HepG2 (cell line): ENCODE results near the gene NUAK1. TPM values are rescaled to one million over a fixed set of nuclear protein-coding genes. Genes with fewer than 3 reads are reported as not detected.
A peak's percentile ranks its signal among the peaks of the same experiment; 100 is the strongest.

Experiments
- ATAC-seq: fragments of 200-7000 bp; cut with Tn5 transposase; 3 replicates; pipeline ENCODE4 v1.9.1; 2020; ENCODE audit warnings: mild to moderate bottlenecking, moderate library complexity
- BruUV-seq: library from RNA; stranded (reverse); fragments of 400-500 nt; replicated peaks from 2 replicates; lab custom pipeline; 2021; lab: Mats Ljungman, UMichigan
- CTCF ChIA-PET: fragments of 300-600 bp; formaldehyde crosslinking; extraction: SDS; loops from one replicate; lab custom pipeline; 2021; ENCODE audit warnings: low total read pairs, inconsistent platforms, low intra/inter-chr PET ratio; lab: Yijun Ruan, JAX
- POLR2A ChIA-PET: fragments of 350-600 bp; sonication (Branson Sonifier 250); formaldehyde crosslinking; loops from one replicate; lab custom pipeline; 2020; ENCODE audit warnings: antibody characterized with exemption, inconsistent platforms; lab: Yijun Ruan, JAX
- DNase-seq: peaks from one replicate; pipeline ENCODE4 v3.0.0-alpha.2; 2015; ENCODE audit warnings: low spot score
- FAIRE-seq: peaks from 3 replicates; lab custom pipeline; 2011; peaks lifted over from hg19 to GRCh38; lab: Jason Lieb, UNC
- H2AFZ ChIP-seq: one replicate; pipeline ENCODE4 v1.6.1; 2011; ENCODE audit warnings: low read length, inconsistent platforms
- H3K27ac ChIP-seq: fragments of 300-600 bp; 3 replicates; pipeline ENCODE4 v1.8.0; 2011; ENCODE audit warnings: mixed run types, mild to moderate bottlenecking, mixed read lengths, low read length, inconsistent platforms; ENCODE audit not compliant: insufficient read depth; ENCODE audit errors: extremely low read length
- H3K27me3 ChIP-seq, 2 experiments: fragments of 200-600 bp in 1 of 2; 2 replicates in 1 of 2; 3 replicates in 1 of 2; pipeline versions ENCODE4 v1.6.0 to v1.8.0; 2011; ENCODE audit warnings: low read length in 2 of 2, mild to moderate bottlenecking in 2 of 2, moderate library complexity in 2 of 2, inconsistent platforms in 1 of 2; ENCODE audit not compliant: insufficient read depth in 2 of 2, control insufficient read depth in 1 of 2
- H3K36me3 ChIP-seq, 2 experiments: fragments of 200-600 bp in 1 of 2; replicated peaks in 1 of 2; 2 replicates in 1 of 2; 3 replicates in 1 of 2; pipeline versions ENCODE4 v1.5.1 to v1.8.0; 2011; ENCODE audit warnings: low read length in 2 of 2, inconsistent platforms in 1 of 2; ENCODE audit not compliant: insufficient read depth in 2 of 2, control insufficient read depth in 1 of 2
- H3K4me1 ChIP-seq: 2 replicates; pipeline ENCODE4 v1.5.1; 2012; ENCODE audit warnings: low read length, inconsistent platforms; ENCODE audit not compliant: insufficient read depth
- H3K4me2 ChIP-seq: 2 replicates; pipeline ENCODE4 v1.6.0; 2011; ENCODE audit warnings: low read depth, low read length, inconsistent platforms
- H3K4me3 ChIP-seq, 3 experiments: fragments of 200-600 bp in 1 of 3; sonication (generic), shearing (Covaris generic) in 1 of 3; replicated peaks in 1 of 3; 2 replicates each; pipeline ENCODE4 v1.5.1; 2011 to 2016; ENCODE audit warnings: low read length in 3 of 3, inconsistent platforms in 2 of 3, low read depth in 2 of 3, mild to moderate bottlenecking in 2 of 3, control low read depth in 1 of 3, mixed read lengths in 1 of 3; ENCODE audit not compliant: insufficient read depth in 1 of 3
- H3K79me2 ChIP-seq: one replicate; pipeline ENCODE4 v1.6.1; 2011; ENCODE audit warnings: low read length, inconsistent platforms; ENCODE audit not compliant: insufficient read depth
- H3K9ac ChIP-seq: 2 replicates; pipeline ENCODE4 v1.6.0; 2011; ENCODE audit warnings: mild to moderate bottlenecking, low read depth, low read length, inconsistent platforms; ENCODE audit not compliant: insufficient read depth
- H3K9me3 ChIP-seq: 2 replicates; pipeline ENCODE4 v1.5.1; 2012; ENCODE audit warnings: mild to moderate bottlenecking, low read length
- H4K20me1 ChIP-seq: 2 replicates; pipeline ENCODE4 v1.6.0; 2011; ENCODE audit warnings: inconsistent platforms, mild to moderate bottlenecking, low read length, moderate library complexity; ENCODE audit not compliant: insufficient read depth
- SMC3 ChIP-seq: IDR thresholded peaks from 2 replicates; pipeline ENCODE4 v1.6.1; 2011; ENCODE audit warnings: low read length, improper control_type of control experiment
- STAG1 ChIP-seq: sonication (generic); formaldehyde crosslinking; IDR thresholded peaks from 2 replicates; pipeline ENCODE4 v1.4.0; 2020; ENCODE audit warnings: missing genetic modification reagents
- ZNF883 ChIP-seq: sonication (generic); formaldehyde crosslinking; IDR thresholded peaks from 2 replicates; pipeline ENCODE4 v1.5.1; 2020; ENCODE audit warnings: mild to moderate bottlenecking, missing genetic modification reagents; ENCODE audit errors: not compliant biosample characterization
- WGBS: methylation state at CpG from one replicate; pipeline ENCODE4 v1.1.6; 2017; ENCODE audit warnings: low lambda C conversion rate; 5-methylcytosine and 5-hydroxymethylcytosine counted together
- in situ Hi-C: cut with HindIII; loops from 2 replicates; pipeline ENCODE4 v1.10.0; 2017; ENCODE audit warnings: low pct_unique_long_range_greater_than_20kb; ENCODE audit not compliant: extremely low pct_ligation_motif_present
- intact Hi-C: fragments of 100-400 bp; cut with micrococcal nuclease; formaldehyde crosslinking; loops from one replicate; pipeline ENCODE4 v1.10.0; 2022; ENCODE audit not compliant: unreplicated experiment
- polyA plus RNA-seq, 8 experiments: library from polyadenylated mRNA; depleted of rRNA in 3 of 8; stranded (reverse) in 7 of 8; unstranded in 1 of 8; fragments of >200 nt; fragmentation: Illumina TruSeq in 4 of 8; extraction: Trizol in 4 of 8; gene quantifications; 2 replicates each; pipeline versions ENCODE4 v1.2.1 to v1.2.3, GENCODE V29; 2011 to 2016; ENCODE audit warnings: low read depth in 4 of 8, missing spikeins in 1 of 8, mixed read lengths in 1 of 8; ENCODE audit not compliant: insufficient read depth in 1 of 8
- total RNA-seq, 5 experiments: library from RNA; depleted of rRNA; stranded (reverse); fragments of >200 nt; fragmentation: Illumina TruSeq; extraction: Trizol; gene quantifications; 2 replicates each; pipeline ENCODE4 v1.2.3, GENCODE V29; 2016; ENCODE audit warnings: low read depth in 1 of 5
- TF ChIP-seq, protein P1 (sequence below): sonication (generic); formaldehyde crosslinking; IDR thresholded peaks from 2 replicates; pipeline ENCODE4 v1.5.0; 2020; ENCODE audit warnings: mild to moderate bottlenecking, missing genetic modification reagents, moderate library complexity
- TF ChIP-seq, protein P2 (sequence below): sonication (generic); formaldehyde crosslinking; IDR thresholded peaks from 2 replicates; pipeline ENCODE4 v1.4.0; 2020; ENCODE audit warnings: mild to moderate bottlenecking, missing genetic modification reagents

NUAK1 gene
- total and polyA plus RNA-seq, 2 of the 13 experiments (the other 11 are each of a cell fraction or from before 2014, with no cell fraction given) = 1.7 to 1.9 TPM

DNA sequence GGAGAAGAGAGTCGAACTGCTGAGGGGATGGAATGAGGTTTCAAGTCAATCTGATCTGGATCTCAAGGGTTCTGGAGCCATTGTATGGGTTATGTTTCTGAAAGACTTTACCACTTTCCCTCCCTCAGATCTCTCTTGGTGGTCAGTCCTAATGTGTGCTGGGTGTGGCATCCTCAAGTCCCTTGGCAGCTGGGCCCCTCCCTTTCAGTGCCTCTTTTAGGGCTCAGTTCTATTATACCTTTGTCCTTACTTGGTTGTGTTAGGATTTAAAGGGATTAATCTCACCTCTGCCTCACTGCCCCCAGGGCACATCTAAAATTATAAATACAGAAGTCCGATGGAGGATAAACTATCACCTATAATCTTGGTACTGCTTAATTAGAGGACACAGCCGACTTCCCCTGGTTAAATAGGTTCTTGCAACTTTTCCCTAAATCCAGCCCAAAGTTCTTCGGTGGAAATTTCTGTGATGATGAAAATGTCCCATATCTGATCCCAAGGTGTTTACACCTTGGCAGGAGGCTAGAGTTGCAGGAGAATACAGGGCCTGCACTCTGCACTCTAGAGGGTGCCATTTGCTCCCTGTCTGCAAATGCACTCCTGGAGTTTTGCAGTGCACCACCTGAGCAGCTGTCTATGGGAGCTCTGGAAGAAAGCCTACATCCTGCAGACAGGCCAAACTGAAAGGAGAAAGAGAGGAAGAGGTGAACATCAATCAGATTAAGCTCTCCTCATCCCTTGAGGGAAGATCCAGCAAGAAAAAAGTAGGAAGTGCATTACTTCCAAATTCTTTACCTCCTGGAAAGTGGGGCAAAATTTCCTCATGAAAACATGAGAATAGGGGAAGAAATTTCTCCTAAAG, 106.8 kb downstream of the NUAK1 start:
- intact Hi-C loops = loop anchor here (5.0 kb wide), 1 partner anchor 105 kb away; the partner anchor contains the start of gene NUAK1
- H3K9ac ChIP-seq = no peak overlapping the region
- no peak overlapping the region for H3K4me2 ChIP-seq
- no peak for DNase-seq
- POLR2A ChIA-PET = no interaction called here
- H3K9me3 ChIP-seq = no peaks in the 10 kb centered on the region
- no peak for FAIRE-seq
- H3K4me3 ChIP-seq = no peak overlapping the region
- H4K20me1 ChIP-seq = no peaks in the 10 kb centered on the region
- no TSS peak for BruUV-seq
- no peak overlapping the region for H3K27ac ChIP-seq
- H2AFZ ChIP-seq = no peak overlapping the region
- in situ Hi-C loops = no loop called here
- no peaks in the 10 kb centered on the region; a peak in 1 of 5 replicates for H3K27me3 ChIP-seq
- H3K36me3 ChIP-seq = no peaks in the 10 kb centered on the region
- no peaks in the 10 kb centered on the region for H3K79me2 ChIP-seq
- H3K4me1 ChIP-seq = peaks cover 13% of the 10 kb centered on the region; the same call in 1 of the 2 replicates
- ATAC-seq = peak; percentile 56
- CTCF ChIA-PET = no interaction called here
- TF ChIP-seq SMC3 = peak; percentile 10; the same call in 1 of the 2 replicates
- TF ChIP-seq, protein P1, sequence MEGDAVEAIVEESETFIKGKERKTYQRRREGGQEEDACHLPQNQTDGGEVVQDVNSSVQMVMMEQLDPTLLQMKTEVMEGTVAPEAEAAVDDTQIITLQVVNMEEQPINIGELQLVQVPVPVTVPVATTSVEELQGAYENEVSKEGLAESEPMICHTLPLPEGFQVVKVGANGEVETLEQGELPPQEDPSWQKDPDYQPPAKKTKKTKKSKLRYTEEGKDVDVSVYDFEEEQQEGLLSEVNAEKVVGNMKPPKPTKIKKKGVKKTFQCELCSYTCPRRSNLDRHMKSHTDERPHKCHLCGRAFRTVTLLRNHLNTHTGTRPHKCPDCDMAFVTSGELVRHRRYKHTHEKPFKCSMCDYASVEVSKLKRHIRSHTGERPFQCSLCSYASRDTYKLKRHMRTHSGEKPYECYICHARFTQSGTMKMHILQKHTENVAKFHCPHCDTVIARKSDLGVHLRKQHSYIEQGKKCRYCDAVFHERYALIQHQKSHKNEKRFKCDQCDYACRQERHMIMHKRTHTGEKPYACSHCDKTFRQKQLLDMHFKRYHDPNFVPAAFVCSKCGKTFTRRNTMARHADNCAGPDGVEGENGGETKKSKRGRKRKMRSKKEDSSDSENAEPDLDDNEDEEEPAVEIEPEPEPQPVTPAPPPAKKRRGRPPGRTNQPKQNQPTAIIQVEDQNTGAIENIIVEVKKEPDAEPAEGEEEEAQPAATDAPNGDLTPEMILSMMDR (CRISPR knock-in tag) = peak; percentile 55
- no peak for TF ChIP-seq ZNF883 (CRISPR knock-in tag)
- TF ChIP-seq, protein P2, sequence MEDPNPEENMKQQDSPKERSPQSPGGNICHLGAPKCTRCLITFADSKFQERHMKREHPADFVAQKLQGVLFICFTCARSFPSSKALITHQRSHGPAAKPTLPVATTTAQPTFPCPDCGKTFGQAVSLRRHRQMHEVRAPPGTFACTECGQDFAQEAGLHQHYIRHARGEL (CRISPR knock-in tag) = no peak
- peak; percentile 77 for TF ChIP-seq STAG1
- WGBS = 64% methylated on average over 4 of the region's 4 CpGs
